ENCODE data around the gene ZBTB42. TPM values are rescaled to one million over a fixed set of nuclear protein-coding genes. Genes with fewer than 3 reads are reported as not detected.
A peak's percentile ranks its signal among the peaks of the same experiment; 100 is the strongest.

Gene ZBTB42
- total RNA-seq (2014; rRNA removed; shearing (Covaris generic)): 5.2 and 5.4 TPM in 2 replicates
- 9.5 and 10.8 TPM in 2 replicates for polyA plus RNA-seq (2015; cell fraction: cytosol; rRNA removed)
- 3.6 and 4.9 TPM in 2 replicates for polyA plus RNA-seq (2015; cell fraction: nucleus; rRNA removed)

DNA sequence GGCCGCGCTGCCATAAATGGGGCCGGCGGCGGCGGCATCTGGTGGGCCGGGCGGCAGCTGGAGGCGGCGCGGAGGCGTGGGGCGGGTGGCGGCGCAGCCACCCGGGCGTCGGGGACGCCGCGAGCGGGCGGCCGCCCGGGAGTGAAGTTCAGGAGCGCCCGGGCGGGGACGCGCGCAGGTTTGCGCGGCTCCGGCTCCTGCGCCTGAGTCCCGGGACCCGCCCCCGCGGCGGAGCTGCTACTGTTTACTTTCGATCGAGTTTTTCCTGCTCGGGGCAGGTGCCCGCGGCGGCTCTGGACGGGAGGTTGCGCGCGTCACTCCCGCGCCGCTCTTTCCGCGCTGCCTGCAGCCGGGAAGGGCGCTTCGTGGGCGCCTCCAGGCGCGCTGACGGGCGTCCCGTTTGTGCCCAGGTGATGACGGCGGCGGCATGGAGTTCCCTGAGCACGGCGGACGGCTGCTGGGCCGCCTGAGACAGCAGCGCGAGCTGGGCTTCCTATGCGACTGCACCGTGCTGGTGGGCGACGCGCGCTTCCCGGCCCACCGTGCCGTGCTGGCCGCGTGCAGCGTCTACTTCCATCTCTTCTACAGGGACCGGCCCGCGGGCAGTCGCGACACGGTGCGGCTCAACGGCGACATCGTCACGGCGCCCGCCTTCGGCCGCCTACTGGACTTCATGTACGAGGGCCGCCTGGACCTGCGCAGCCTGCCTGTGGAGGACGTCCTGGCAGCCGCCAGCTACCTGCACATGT, at the start of gene ZBTB42:
Gene ZBTB42, plus strand, starts transcription at position 331 of the 749 bp plus-strand sequence. Its CDS starts 97 bp downstream, at position 428.
- in situ Hi-C loops (cut with HindIII; ENCODE audit: low pct_unique_long_range_greater_than_20kb, low sequenced_read_pairs): no loop called here
- DNase-seq (ENCODE audit: low read depth, low spot score): no peak

DNA sequence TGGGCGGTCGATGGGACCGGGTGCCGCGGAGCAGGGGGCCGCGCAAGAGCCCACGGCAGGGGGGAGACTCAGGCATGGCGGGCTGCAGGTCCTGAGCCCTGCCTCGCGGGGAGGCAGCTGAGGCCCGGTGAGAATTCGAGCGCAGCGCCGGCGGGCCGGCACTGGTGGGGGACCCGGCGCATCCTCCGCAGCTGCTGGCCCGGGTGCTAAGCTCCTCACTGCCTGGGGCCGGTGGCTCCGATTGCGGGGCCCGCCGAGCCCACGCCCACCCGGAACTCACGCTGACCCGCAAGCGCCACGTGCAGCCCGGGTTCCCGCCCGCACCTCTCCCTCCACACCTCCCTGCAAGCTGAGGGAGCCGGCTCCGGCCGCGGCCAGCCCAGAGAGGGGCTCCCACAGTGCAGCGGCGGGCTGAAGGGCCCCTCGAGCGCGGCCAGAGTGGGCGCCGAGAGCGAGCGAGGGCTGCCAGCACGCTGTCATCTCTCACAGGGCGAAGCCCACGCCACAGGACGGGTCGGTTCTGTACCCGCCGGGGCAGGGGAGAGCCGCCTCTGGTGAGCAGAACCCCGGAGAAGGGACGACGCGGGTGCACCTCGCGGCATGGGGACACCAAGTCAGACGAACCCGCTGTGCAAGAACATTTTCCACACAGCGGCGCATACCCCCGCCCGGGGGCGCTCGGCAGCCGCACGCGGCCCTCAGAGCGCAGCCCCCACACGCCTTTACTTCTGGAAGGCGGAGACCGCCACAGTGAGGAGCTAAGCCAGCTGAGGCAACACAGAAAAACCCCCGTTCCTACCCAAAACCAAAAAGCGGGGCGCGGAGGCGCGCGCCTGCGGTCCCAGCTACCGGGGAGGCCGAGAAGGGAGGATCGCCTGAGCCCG, 49.1 kb upstream of the ZBTB42 start:
- in situ Hi-C loops (cut with HindIII; ENCODE audit: low pct_unique_long_range_greater_than_20kb, low sequenced_read_pairs): no loop called here
- DNase-seq (ENCODE audit: low read depth, low spot score): no peak

DNA sequence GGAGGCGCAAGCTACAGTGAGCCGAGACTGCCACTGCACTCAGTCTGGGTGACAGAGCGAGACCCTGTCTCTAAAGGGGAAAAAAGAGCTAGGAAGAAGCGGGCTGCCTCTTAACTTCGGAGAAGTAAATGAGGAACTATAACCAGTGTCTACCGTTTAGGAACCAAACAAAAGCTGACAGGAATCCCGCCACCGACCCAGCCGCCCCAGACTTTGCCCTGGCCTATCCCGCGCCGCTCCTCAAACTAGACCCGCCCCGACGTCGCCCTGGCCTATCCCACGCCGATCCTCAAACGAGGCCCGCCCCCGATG, 48.5 kb upstream of the ZBTB42 start:
- no peak for DNase-seq (ENCODE audit: low read depth, low spot score)
- in situ Hi-C loops (cut with HindIII; ENCODE audit: low pct_unique_long_range_greater_than_20kb, low sequenced_read_pairs): no loop called here

DNA sequence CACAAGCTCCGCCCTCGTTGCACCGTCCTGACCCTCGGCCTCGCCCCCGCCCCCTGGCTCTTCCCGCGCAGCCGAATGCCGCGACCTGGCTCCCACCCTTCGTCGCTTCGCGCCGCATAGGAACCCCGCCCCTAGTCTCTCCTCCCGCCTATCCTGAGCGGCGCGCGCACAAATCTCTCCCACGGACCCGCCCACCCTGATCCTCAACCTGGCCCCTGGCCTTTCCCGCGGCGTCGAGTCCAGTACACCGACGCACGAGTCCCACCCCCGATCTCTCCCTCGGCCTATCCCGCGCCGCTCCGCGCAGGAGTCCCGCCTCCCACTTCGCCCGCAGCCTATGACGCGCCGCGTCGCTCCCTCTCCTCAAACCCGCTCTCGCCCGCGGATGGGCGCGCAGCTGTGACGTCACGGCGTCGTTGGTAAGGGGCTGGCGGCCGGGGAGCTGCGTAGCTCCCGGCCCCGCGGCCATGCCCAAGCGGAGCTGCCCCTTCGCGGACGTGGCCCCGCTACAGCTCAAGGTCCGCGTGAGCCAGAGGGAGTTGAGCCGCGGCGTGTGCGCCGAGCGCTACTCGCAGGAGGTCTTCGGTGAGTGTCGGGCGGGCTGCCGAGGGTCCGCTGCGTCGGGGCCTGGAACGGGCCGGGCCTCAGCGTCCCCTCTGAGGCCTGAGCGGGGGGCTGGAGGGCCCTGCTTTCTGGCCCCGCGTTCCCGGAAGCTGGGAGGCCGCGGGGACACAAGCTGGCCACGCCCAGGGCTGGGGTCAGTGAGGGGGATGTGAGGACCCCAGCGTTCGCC, 48.0 kb upstream of the ZBTB42 start, which contains the start of gene SIVA1:
Gene SIVA1, plus strand, starts transcription at position 413 of the 793 bp plus-strand sequence. Its CDS starts 55 bp downstream, at position 468.
- in situ Hi-C loops (cut with HindIII; ENCODE audit: low pct_unique_long_range_greater_than_20kb, low sequenced_read_pairs): no loop called here
- DNase-seq (ENCODE audit: low read depth, low spot score): peak; percentile 99

DNA sequence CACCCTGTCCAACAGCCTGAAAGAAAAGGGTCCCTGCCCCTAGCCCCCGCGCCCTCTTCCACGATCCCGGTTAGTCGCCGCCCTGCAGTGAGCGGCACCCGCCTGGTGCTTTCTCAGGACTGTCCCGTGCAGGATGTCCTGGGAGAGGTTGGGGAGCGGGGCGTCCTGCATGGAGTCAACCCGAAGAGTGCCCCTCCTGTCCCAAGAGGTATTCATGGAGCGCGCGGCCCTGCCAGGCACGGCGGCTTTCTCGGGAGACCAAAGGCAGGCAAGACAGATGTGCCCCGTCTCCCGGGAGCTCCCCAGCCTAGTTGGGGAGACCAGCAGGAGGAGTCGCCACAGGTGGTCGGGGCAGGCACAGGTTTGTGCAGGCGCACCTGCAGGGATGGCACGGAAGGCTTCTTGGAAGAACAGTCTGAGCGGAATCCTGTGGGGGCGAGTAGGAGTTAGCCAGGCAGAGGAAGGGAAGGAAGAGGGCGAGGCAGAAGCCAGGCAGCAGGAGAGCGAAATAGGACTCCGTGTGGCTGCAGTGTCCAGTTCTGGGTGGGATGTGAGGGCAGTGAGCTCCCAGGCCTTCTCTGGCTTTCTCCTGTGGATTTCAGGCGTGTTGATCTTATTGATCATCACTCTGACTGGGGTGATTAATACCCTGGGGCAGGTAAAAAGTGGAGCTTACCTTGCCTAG, 47.2 kb upstream of the ZBTB42 start:
- in situ Hi-C loops (cut with HindIII; ENCODE audit: low pct_unique_long_range_greater_than_20kb, low sequenced_read_pairs): no loop called here
- no peak for DNase-seq (ENCODE audit: low read depth, low spot score)

DNA sequence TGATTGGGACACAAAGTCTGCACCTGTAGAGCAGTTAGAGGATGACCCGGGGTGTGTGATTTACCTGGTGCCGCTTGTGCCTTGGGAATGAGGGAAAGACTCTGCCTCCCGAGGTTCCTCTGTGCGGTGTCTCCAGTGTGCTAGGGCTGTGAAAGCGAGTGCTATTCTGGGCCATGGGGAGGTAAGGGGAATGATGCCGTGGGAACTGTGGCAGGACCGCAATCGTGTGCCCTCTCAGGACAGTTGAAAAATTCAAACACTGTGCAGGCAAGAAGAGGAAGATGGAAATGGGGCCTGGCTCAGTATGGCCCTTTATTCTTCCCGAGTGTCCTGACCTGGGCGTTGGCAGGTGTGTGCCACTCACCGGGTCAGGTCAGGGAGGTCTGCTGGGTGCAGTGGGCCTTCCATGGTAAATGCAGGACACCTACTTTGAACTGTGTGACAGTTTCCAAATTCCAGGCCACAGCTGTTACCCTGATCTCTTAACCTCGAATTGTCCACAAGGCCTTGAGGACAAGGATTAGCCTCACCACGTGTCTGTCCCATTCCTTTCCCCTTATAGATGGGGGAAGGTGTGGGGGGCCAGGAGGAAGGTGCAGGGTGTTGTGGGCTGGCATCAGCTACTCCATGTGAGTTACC, 46.6 kb upstream of the ZBTB42 start:
- in situ Hi-C loops (cut with HindIII; ENCODE audit: low pct_unique_long_range_greater_than_20kb, low sequenced_read_pairs): no loop called here
- no peak for DNase-seq (ENCODE audit: low read depth, low spot score)

DNA sequence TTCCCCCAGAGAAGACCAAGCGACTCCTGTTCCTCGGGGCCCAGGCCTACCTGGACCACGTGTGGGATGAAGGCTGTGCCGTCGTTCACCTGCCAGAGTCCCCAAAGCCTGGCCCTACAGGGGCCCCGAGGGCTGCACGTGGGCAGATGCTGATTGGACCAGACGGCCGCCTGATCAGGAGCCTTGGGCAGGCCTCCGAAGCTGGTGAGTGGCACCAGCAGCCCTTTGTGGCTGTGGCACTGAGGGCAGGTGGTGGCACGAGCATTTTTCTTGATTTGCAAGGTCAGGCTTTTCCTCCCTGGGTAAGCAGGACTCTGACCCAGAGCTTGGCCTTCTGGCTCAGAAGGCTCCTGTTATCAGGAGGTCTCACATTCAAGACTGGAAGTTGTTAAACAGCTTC, 45.3 kb upstream of the ZBTB42 start:
- DNase-seq (ENCODE audit: low read depth, low spot score): no peak
- in situ Hi-C loops (cut with HindIII; ENCODE audit: low pct_unique_long_range_greater_than_20kb, low sequenced_read_pairs): no loop called here

DNA sequence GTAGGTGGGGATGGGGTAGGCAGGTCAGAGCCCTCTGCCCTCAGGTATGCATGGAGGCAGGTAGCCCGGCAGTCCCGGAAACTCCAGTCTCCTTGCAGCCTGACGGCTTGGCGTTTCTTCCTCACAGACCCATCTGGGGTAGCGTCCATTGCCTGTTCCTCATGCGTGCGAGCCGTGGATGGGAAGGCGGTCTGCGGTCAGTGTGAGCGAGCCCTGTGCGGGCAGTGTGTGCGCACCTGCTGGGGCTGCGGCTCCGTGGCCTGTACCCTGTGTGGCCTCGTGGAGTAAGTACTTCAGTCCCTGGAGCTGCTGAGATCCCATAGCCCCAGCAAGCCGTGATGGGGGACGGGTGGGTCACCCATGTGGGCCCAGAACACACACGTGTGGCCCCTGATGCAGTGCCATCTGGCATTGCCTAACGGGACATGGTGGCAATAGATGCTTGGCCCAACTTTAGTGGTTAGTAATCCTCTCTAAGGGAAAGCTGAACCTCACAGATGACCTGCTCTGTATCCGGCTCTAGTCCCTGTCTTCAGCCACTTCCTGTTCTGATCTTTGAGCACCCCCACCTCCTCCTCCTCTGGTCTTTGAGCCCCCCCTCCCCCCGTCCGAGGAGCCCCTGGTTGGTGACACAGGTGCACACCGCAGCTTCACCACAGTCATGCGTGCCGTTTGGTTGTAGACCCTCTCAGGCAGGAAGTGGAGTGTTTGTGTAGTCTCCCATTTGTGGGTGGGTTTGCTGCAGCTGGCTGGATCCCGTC, 44.2 kb upstream of the ZBTB42 start:
- in situ Hi-C loops (cut with HindIII; ENCODE audit: low pct_unique_long_range_greater_than_20kb, low sequenced_read_pairs): no loop called here
- no peak for DNase-seq (ENCODE audit: low read depth, low spot score)

DNA sequence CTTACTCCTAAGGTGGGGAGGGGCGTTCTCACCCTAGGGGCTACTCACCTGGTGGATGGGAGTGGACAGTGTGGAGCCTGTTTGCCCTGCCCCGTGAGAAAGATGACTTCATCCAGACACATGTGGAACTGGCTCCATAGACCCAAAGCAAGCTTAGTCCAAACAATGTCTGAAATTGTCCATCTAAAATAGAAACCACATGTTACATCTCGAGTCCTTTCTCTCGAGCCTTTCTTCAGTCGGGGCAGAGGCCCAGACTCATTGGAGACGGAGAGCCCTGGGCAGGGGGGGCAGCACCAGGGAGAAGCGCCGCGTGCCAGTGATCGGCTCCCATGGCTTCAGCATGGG, 43.7 kb upstream of the ZBTB42 start:
- in situ Hi-C loops (cut with HindIII; ENCODE audit: low pct_unique_long_range_greater_than_20kb, low sequenced_read_pairs): no loop called here
- no peak for DNase-seq (ENCODE audit: low read depth, low spot score)

DNA sequence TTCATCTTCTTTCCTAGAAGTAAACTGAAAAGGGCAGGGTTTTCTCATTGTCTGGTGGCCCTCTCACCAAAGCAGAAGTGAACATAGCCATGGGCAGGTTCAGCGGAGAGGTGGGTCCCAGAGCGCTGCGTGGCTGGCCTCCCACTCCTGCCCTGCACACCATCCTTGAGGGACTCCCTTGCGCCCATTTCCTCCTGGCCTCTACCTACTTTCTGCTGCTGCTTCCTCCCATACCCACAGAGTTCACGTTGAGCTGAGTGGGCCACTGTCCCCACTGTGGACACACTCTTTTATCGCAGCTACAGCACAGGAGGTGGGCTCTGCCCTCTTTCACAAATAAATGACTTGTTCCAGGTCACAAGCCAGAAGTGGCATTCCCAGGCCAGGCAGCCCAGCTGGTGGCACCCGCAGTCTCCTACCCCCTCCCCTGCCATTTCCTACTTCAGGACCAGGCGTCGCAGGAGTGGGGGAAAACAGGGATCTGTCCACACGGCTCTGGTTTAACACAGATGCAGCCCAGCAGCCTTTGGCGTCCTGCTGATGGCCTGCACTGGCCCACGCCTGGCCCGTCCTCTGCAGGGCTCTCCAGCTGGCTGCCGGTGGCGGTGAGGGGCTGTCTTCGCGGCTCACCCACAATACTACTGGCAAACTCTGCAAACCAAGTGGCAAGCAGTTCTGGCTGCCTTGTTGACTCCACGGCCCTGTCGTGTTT, 43.1 kb upstream of the ZBTB42 start:
- no peak for DNase-seq (ENCODE audit: low read depth, low spot score)
- in situ Hi-C loops (cut with HindIII; ENCODE audit: low pct_unique_long_range_greater_than_20kb, low sequenced_read_pairs): no loop called here

DNA sequence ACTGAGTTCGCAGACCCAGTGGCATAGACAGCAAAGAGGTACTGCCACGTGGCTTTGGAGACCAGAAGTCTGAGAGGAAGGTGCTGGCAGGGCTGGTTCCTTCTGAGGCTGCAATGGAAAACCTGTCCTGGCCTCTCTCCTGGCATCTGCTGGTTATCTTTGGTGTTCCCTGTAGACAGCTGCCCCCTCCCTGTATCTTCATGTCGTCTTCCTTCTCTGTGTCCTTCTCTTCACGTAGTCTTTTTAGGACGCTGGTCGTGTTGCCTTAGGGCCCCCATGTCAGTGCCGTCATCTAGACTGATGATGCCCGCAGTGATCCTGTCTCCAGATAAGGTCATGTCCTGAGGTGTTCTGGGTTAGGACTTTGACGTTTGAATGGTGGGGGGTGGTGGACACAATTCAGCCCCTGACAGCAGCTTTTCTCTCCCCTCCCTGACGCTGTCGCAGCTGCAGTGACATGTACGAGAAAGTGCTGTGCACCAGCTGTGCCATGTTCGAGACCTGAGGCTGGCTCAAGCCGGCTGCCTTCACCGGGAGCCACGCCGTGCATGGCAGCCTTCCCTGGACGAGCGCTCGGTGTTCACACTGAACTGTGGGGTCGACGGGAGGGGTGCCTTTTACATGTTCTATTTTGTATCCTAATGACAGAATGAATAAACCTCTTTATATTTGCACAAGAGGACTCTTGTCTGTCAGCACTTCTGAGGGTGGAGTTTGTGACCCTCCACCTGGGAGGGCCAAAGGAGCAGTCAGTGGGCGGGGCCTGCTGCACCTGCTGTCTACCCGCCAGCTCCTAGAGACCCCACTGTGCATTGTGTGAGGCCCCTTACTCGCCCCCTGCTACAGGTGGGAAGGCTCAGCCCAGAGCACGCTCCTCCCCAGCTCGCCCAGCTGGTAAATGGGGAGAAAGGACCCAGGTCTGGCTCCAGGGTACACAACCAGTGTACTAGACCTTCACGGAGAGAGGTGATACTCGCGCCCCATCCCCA, 41.6 kb upstream of the ZBTB42 start:
- in situ Hi-C loops (cut with HindIII; ENCODE audit: low pct_unique_long_range_greater_than_20kb, low sequenced_read_pairs): no loop called here
- DNase-seq (ENCODE audit: low read depth, low spot score): no peak

DNA sequence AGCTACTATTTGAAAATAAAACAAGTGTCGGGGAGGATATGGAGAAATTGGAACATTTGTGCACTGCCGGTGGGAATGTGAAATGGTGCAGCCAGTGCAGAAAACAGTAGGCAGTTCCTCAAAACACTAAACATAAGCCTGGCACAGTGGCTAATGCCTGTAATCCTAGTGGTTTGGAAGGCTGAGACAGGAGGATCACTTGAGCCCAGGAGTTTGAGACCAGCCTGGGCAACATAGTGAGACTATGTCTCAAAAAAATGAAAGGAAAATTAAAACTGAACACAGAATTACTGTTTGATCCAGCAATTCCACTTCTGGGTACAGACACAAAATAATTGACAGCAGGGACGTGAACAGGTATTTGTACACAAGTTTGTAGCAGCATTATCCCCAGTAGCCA, 35.4 kb upstream of the ZBTB42 start:
- in situ Hi-C loops (cut with HindIII; ENCODE audit: low pct_unique_long_range_greater_than_20kb, low sequenced_read_pairs): no loop called here
- no peak for DNase-seq (ENCODE audit: low read depth, low spot score)

DNA sequence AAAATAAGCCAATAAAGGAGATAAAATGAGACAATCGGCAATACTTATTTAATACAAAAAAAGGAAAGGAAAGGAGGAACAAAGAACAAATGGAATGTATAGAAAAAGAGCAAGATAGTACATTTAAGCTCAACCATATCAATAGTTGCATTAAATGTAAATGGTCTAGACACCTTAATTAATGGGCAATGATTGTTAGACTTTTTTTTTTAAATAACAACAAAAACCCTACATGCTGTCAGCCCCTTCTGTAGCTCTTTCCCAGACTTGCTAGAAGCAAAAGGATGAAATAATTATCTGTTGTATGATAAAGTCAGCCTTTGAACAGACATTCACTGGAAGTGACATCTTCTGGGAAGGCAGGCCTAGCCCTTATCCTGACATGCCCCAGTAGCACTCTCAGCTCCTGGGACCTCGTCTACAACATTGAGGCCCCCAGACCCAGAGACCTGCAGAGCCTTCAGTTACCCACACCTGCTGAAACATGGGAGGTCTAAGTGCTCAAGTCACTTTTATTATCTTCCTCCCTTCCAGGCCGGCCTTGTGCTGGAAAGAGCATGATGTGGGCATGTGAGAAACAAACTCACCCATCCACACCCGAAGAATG, 34.5 kb upstream of the ZBTB42 start:
- in situ Hi-C loops (cut with HindIII; ENCODE audit: low pct_unique_long_range_greater_than_20kb, low sequenced_read_pairs): no loop called here

DNA sequence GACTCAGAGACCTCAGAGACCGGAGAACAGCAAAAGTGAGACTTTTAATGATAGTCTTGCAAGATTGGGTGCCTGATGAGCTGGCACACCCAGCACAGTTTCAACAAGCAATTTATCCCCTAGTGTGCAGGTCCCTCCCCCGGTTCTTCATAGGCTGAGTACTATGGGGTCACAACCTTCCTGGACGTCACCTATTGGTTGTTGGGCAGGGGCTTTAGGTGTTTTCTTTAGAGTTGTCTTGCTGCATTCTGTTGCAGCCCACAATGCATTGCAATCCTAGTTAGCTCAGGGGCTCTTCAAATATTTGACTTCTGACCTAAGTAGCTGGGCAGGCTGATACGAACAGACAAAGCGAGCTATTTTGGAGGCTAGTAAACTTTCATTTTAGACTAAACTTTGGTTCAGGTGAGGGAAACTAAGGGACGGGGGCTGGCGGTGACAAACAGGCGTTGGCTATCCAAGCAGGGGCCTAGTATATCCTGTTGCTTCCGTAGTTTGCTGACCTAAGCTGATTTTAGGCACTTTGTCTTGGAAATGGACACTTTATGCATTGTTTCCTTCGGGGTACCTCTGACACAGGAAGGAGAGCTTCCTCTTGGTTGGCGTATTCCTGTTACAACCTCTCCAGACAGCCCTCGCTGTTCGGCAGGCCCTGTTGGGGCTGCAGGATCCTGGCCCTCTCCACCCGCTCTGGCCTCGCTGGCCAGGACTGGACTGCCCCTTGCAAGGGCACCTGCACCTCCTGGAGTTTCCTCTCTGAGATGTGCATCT, 33.9 kb upstream of the ZBTB42 start:
- DNase-seq (ENCODE audit: low read depth, low spot score): no peak
- in situ Hi-C loops (cut with HindIII; ENCODE audit: low pct_unique_long_range_greater_than_20kb, low sequenced_read_pairs): no loop called here

More for the DNA sequence above, 34.5 kb upstream of the ZBTB42 start:
- no peak for DNase-seq (ENCODE audit: low read depth, low spot score)
